ENCODE results near the gene C2CD2. TPM values are rescaled to one million over a fixed set of nuclear protein-coding genes. Genes with fewer than 3 reads are reported as not detected.
"Not testable (repeated sequence)": the region's sequence is repeated elsewhere in the genome, so short reads cannot be mapped to it uniquely, and the experiment has no call there.

Gene C2CD2
- total RNA-seq, 1 donor from 2014 or later = 45.0 TPM

GRCh38 chr21:41997657-41998056, 43.8 kb upstream of the C2CD2 start:
- intact Hi-C loops (cut with DNase I) = no loop called here
- no peak for DNase-seq (ENCODE audit: low spot score in 2 of 2)
- no peaks in the 10 kb centered on the region for H3K27me3 ChIP-seq
- H3K4me3 ChIP-seq = no peak overlapping the region
- peaks cover 7 to 25% of the 10 kb centered on the region in 2 donors for H3K36me3 ChIP-seq
- no peaks in the 10 kb centered on the region for H3K9me3 ChIP-seq
- H3K4me1 ChIP-seq = peaks cover 0 to 8% of the 10 kb centered on the region in 2 donors
- no peak overlapping the region for H3K27ac ChIP-seq
- no peak for TF ChIP-seq CTCF (IDR thresholded peaks at IDR 0.05)

DNA sequence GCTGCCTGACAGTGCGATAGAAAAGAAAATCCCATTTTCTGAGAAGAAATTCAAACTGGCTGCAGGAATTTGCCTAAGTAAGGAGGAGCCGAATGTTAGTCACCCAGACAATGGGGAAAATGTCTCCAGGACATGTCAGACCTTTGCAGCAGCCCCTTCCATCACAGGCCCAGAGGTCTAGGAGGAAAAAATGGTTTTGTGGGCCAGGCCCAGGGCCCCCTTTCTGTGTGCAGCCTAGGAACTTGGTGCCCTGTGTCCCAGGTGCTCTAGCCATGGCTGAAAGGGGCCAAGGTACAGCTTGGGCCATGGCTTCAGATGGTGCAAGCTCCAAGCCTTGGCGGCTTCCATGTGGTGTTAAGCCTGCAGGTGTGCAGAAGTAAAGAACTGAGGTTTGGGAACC, 41.8 kb upstream of the C2CD2 start:
- DNase-seq (ENCODE audit: low spot score in 2 of 2) = no peak
- peaks cover 26 to 31% of the 10 kb centered on the region in 2 donors for H3K36me3 ChIP-seq

GRCh38 chr21:41994613-41995012, 40.8 kb upstream of the C2CD2 start:
- H3K27me3 ChIP-seq; H3K9me3 ChIP-seq; intact Hi-C loops (cut with DNase I); H3K4me3 ChIP-seq; H3K27ac ChIP-seq; H3K4me1 ChIP-seq; DNase-seq (ENCODE audit: low spot score in 2 of 2): not testable (repeated sequence)
- H3K36me3 ChIP-seq = peaks cover 26 to 31% of the 10 kb centered on the region in 2 donors

More for the DNA sequence above, 41.8 kb upstream of the C2CD2 start:
- intact Hi-C loops (cut with DNase I) = no loop called here
- Histone ChIP-seq H3K9me3 (no peaks in the 10 kb centered on the region), H3K27ac (no peak overlapping the region), H3K4me1 (peaks cover 0 to 8% of the 10 kb centered on the region in 2 donors), H3K4me3 (no peak overlapping the region), H3K27me3 (no peaks in the 10 kb centered on the region)
- TF ChIP-seq CTCF (IDR thresholded peaks at IDR 0.05) = no peak

DNA sequence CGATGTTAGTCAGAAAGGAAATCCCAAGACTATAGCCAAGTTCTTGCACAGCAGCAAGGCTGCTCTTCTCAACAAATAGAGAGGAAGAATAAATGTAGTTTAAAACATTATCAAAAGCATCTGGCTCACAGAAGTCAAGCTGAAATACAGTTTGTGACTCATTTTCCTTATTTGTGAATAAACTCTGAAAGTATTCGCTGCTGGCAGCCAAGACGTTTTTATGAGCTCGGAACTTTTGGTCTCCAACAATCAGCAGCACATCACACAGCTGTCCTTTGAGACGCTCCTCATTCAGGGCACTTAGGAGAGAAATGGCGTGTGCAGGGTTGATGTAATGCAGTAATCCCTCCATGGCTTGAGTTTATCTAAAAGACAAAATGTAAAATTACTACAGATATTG, 39.9 kb upstream of the C2CD2 start:
- TF ChIP-seq CTCF (IDR thresholded peaks at IDR 0.05) = no peak
- Histone ChIP-seq H3K4me3 (no peak overlapping the region), H3K27me3 (no peaks in the 10 kb centered on the region), H3K9me3 (no peaks in the 10 kb centered on the region), H3K27ac (peak overlapping the region; percentile 9 to 37), H3K4me1 (peaks cover 0 to 8% of the 10 kb centered on the region in 2 donors), H3K36me3 (peaks cover 26 to 31% of the 10 kb centered on the region in 2 donors)
- DNase-seq (ENCODE audit: low spot score in 2 of 2) = no peak
- intact Hi-C loops (cut with DNase I) = no loop called here

GRCh38 chr21:41992576-41992975, 38.8 kb upstream of the C2CD2 start:
- no peak for TF ChIP-seq CTCF (IDR thresholded peaks at IDR 0.05)
- peak overlapping the region in 1 of 2 donors; percentile 9 for H3K27ac ChIP-seq
- peaks cover 26 to 31% of the 10 kb centered on the region in 2 donors for H3K36me3 ChIP-seq
- intact Hi-C loops (cut with DNase I) = no loop called here
- H3K27me3 ChIP-seq = no peaks in the 10 kb centered on the region
- no peaks in the 10 kb centered on the region for H3K9me3 ChIP-seq
- no peak for DNase-seq (ENCODE audit: low spot score in 2 of 2)
- peaks cover 0 to 8% of the 10 kb centered on the region in 2 donors for H3K4me1 ChIP-seq
- no peak overlapping the region for H3K4me3 ChIP-seq

- no peak for TF ChIP-seq CTCF (IDR thresholded peaks at IDR 0.05)
- intact Hi-C loops (cut with DNase I) = no loop called here
- DNase-seq (ENCODE audit: low spot score in 2 of 2) = no peak
- Histone ChIP-seq H3K36me3 (peaks cover 26 to 31% of the 10 kb centered on the region in 2 donors), H3K27me3 (no peaks in the 10 kb centered on the region), H3K4me1 (peaks cover 0 to 8% of the 10 kb centered on the region in 2 donors), H3K27ac (no peak overlapping the region), H3K4me3 (no peak overlapping the region), H3K9me3 (no peaks in the 10 kb centered on the region)
Observed at GRCh38 chr21:41991659-41992058, 37.8 kb upstream of the C2CD2 start.

Data from ascending aorta (tissue), 2 donors.